Neural cell (in vitro differentiated cells): ENCODE data around the gene PRPF4. TPM values are rescaled to one million over a fixed set of nuclear protein-coding genes. Genes with fewer than 3 reads are reported as not detected.

ENCODE experiments used
- H2AFZ ChIP-seq: fragments of 200-600, 300-800 bp; sonication (generic), shearing (Covaris generic); 2 replicates; pipeline ENCODE4 v1.6.0; 2014; ENCODE audit warnings: low read depth, mild to moderate bottlenecking, antibody characterized with exemption, low read length, moderate library complexity
- H3F3A ChIP-seq: fragments of 200-600 bp; shearing (Covaris generic); 2 replicates; pipeline ENCODE4 v1.6.1; 2016; ENCODE audit warnings: mild to moderate bottlenecking, moderate library complexity, mixed read lengths, antibody characterized with exemption, low read length; ENCODE audit not compliant: insufficient read depth, poor library complexity, severe bottlenecking
- H3K27ac ChIP-seq: fragments of 200-600, 300-800 bp; sonication (generic), shearing (Covaris generic); 2 replicates; pipeline ENCODE4 v1.5.1; 2014; ENCODE audit warnings: mild to moderate bottlenecking, low read length, moderate library complexity
- H3K27me3 ChIP-seq: fragments of 300-800, 200-600 bp; sonication (generic), shearing (Covaris generic); 2 replicates; pipeline ENCODE4 v1.6.0; 2014; ENCODE audit warnings: mild to moderate bottlenecking, low read depth, low read length, moderate library complexity; ENCODE audit not compliant: insufficient read depth
- H3K36me3 ChIP-seq: fragments of 300-800, 200-600 bp; sonication (generic), shearing (Covaris generic); 2 replicates; pipeline ENCODE4 v1.5.1; 2014; ENCODE audit warnings: mild to moderate bottlenecking, antibody characterized with exemption, low read length, moderate library complexity; ENCODE audit not compliant: insufficient read depth
- H3K4me2 ChIP-seq: fragments of 300-800, 200-600 bp; sonication (generic), shearing (Covaris generic); 2 replicates; pipeline ENCODE4 v1.6.0; 2014; ENCODE audit warnings: mild to moderate bottlenecking, low read length
- H3K4me3 ChIP-seq: fragments of 300-800, 200-600 bp; sonication (generic), shearing (Covaris generic); 2 replicates; pipeline ENCODE4 v1.5.1; 2014; ENCODE audit warnings: mild to moderate bottlenecking, low read length, moderate library complexity
- H3K79me2 ChIP-seq: fragments of 200-600 bp; shearing (Covaris generic); replicated peaks from 2 replicates; pipeline ENCODE4 v1.6.0; 2014; ENCODE audit warnings: mild to moderate bottlenecking, low read length, moderate library complexity; ENCODE audit not compliant: insufficient read depth
- H3K9ac ChIP-seq: fragments of 300-800, 200-600 bp; sonication (generic), shearing (Covaris generic); 2 replicates; pipeline ENCODE4 v1.6.1; 2016; ENCODE audit warnings: mild to moderate bottlenecking, low read length, mixed read lengths
- H3K9me2 ChIP-seq: fragments of 200-600 bp; shearing (Covaris generic); 2 replicates; pipeline ENCODE4 v1.6.1; 2016; ENCODE audit warnings: mild to moderate bottlenecking, low read length, mixed read lengths; ENCODE audit not compliant: insufficient read depth
- H3K9me3 ChIP-seq: fragments of 200-600, 300-800 bp; sonication (generic), shearing (Covaris generic); 2 replicates; pipeline ENCODE4 v1.6.1; 2016; ENCODE audit warnings: mild to moderate bottlenecking, mixed run types, low read length, moderate library complexity, mixed read lengths
- H4K20me1 ChIP-seq: fragments of 200-600 bp; shearing (Covaris generic); 2 replicates; pipeline ENCODE4 v1.6.1; 2016; ENCODE audit warnings: mild to moderate bottlenecking, mixed run types; ENCODE audit not compliant: insufficient read depth
- CTCF ChIP-seq: fragments of 450-650 bp; IDR thresholded peaks from 2 replicates; pipeline ENCODE4 v1.5.1; 2014; ENCODE audit warnings: antibody characterized with exemption, mild to moderate bottlenecking, moderate library complexity; ENCODE audit not compliant: poor library complexity, severe bottlenecking
- EP300 ChIP-seq: fragments of 450-650 bp; conservative IDR thresholded peaks from 2 replicates; pipeline ENCODE4 v1.6.1; 2014; ENCODE audit warnings: antibody characterized with exemption, mild to moderate bottlenecking, moderate library complexity; ENCODE audit not compliant: poor library complexity, severe bottlenecking
- EZH2 ChIP-seq: fragments of 200-600, 300-800 bp; shearing (Covaris generic), sonication (generic); IDR thresholded peaks from 2 replicates; pipeline ENCODE4 v1.6.1; 2014; ENCODE audit warnings: antibody characterized with exemption, low read length, borderline replicate concordance, mild to moderate bottlenecking; ENCODE audit not compliant: insufficient read depth, poor library complexity, severe bottlenecking
- MXI1 ChIP-seq: fragments of 450-650 bp; conservative IDR thresholded peaks from 2 replicates; pipeline ENCODE4 v1.6.1; 2014; ENCODE audit warnings: antibody characterized with exemption, mild to moderate bottlenecking; ENCODE audit not compliant: poor library complexity, severe bottlenecking
- POLR2AphosphoS5 ChIP-seq: IDR thresholded peaks from 2 replicates; pipeline ENCODE4 v1.6.1; 2012
- RAD21 ChIP-seq: fragments of 450-650 bp; conservative IDR thresholded peaks from 2 replicates; pipeline ENCODE4 v1.6.1; 2014; ENCODE audit warnings: antibody characterized with exemption, mild to moderate bottlenecking, moderate library complexity
- REST ChIP-seq: IDR thresholded peaks from 2 replicates; pipeline ENCODE4 v1.6.1; 2012; ENCODE audit warnings: borderline replicate concordance
- SMC3 ChIP-seq: fragments of 450-650 bp; conservative IDR thresholded peaks from 2 replicates; pipeline ENCODE4 v1.6.1; 2014; ENCODE audit warnings: antibody characterized with exemption, mild to moderate bottlenecking, moderate library complexity; ENCODE audit not compliant: poor library complexity
- TAF1 ChIP-seq: IDR thresholded peaks from 2 replicates; pipeline ENCODE4 v1.6.1; 2012; ENCODE audit warnings: low read depth
- polyA plus RNA-seq: library from polyadenylated mRNA; depleted of rRNA; stranded (reverse); fragments of >200 nt; gene quantifications from 2 replicates; pipeline ENCODE4 v1.2.3, GENCODE V29; 2014

PRPF4 gene
- polyA plus RNA-seq, 1 donor from 2014 or later, result 27.4 TPM

GRCh38 chr9:113320051-113320450 is 44.6 kb downstream of the PRPF4 start:
- no peaks in the 10 kb centered on the region for H3F3A ChIP-seq
- H3K9me2 ChIP-seq, result no peaks in the 10 kb centered on the region
- H2AFZ ChIP-seq, result no peak overlapping the region
- H3K79me2 ChIP-seq, result no peaks in the 10 kb centered on the region
- H4K20me1 ChIP-seq, result no peaks in the 10 kb centered on the region
- no peaks in the 10 kb centered on the region for H3K9me3 ChIP-seq
- no peak overlapping the region for H3K9ac ChIP-seq
- H3K27ac ChIP-seq, result no peak overlapping the region
- no peak overlapping the region for H3K4me3 ChIP-seq
- no peaks in the 10 kb centered on the region for H3K36me3 ChIP-seq
- TF ChIP-seq EP300 (no peak), EZH2 (no peak), MXI1 (no peak), SMC3 (no peak), CTCF (no peak), RAD21 (no peak), REST (no peak), POLR2AphosphoS5 (no peak), TAF1 (no peak)
- no peak overlapping the region for H3K4me2 ChIP-seq
- H3K27me3 ChIP-seq, result no peaks in the 10 kb centered on the region

- H3K9me3 ChIP-seq, result no peaks in the 10 kb centered on the region
- H3K9ac ChIP-seq, result no peak overlapping the region
- H3K79me2 ChIP-seq, result no peaks in the 10 kb centered on the region
- no peaks in the 10 kb centered on the region for H3K27me3 ChIP-seq
- no peak overlapping the region for H3K4me2 ChIP-seq
- H3F3A ChIP-seq, result no peaks in the 10 kb centered on the region
- no peak for TF ChIP-seq MXI1
- TF ChIP-seq EP300, result no peak
- no peak for TF ChIP-seq POLR2AphosphoS5
- TF ChIP-seq REST, result no peak
- no peak for TF ChIP-seq SMC3
- no peak for TF ChIP-seq TAF1
- TF ChIP-seq EZH2, result no peak
- TF ChIP-seq RAD21, result no peak
- TF ChIP-seq CTCF, result no peak
- H3K36me3 ChIP-seq, result no peaks in the 10 kb centered on the region
- H3K27ac ChIP-seq, result no peak overlapping the region
- H3K9me2 ChIP-seq, result no peaks in the 10 kb centered on the region
- no peak overlapping the region for H3K4me3 ChIP-seq
- H4K20me1 ChIP-seq, result no peaks in the 10 kb centered on the region
- H2AFZ ChIP-seq, result no peak overlapping the region
Observed at GRCh38 chr9:113322671-113323070, 47.2 kb downstream of the PRPF4 start.
